ENCODE results near the gene GTPBP10. TPM values are rescaled to one million over a fixed set of nuclear protein-coding genes. Genes with fewer than 3 reads are reported as not detected.
A peak's percentile ranks its signal among the peaks of the same experiment; 100 is the strongest.
"Not testable (repeated sequence)": the region's sequence is repeated elsewhere in the genome, so short reads cannot be mapped to it uniquely, and the experiment has no call there.

Gene GTPBP10
- total RNA-seq, 5 donors from 2014 or later (not counting 1 experiment from before 2014, with no cell fraction given) = 18.4 to 31.8 (median 29.7) TPM

- 93% methylated on average over 3 of the region's 4 CpGs for WGBS (ENCODE audit: insufficient coverage)
- H3K9me3 Mint-ChIP-seq = no peaks in the 10 kb centered on the region
- H3K27ac Mint-ChIP-seq = no peak overlapping the region
- ATAC-seq (replicated peaks in 1 of 4) (no peak), DNase-seq (no peak)
- H3K27me3 Mint-ChIP-seq = no peaks in the 10 kb centered on the region
- H3K27ac ChIP-seq (ENCODE audit: low read length) = no peak overlapping the region
- ChIA-PET POLR2A (no interaction called here), CTCF (no interaction called here)
- H3K4me1 ChIP-seq (ENCODE audit: control insufficient read depth in 1 of 2, extremely low read depth in 1 of 2, insufficient read depth in 2 of 2, low read length in 2 of 2) = peaks cover 13 to 19% of the 10 kb centered on the region in 2 experiments
- H3K4me1 Mint-ChIP-seq = peaks cover 64 to 74% (median 69%) of the 10 kb centered on the region in 3 donors
- peaks cover 0 to 7% of the 10 kb centered on the region in 2 donors for H3K36me3 ChIP-seq (ENCODE audit: control insufficient read depth in 2 of 2, extremely low read depth in 1 of 2, insufficient read depth in 1 of 2, low read length in 1 of 2)
- no peak overlapping the region for H3K4me3 ChIP-seq (ENCODE audit: control insufficient read depth in 1 of 2, extremely low read depth in 1 of 2, low read length in 1 of 2)
- no peak overlapping the region for H3K4me3 Mint-ChIP-seq
- H3K36me3 Mint-ChIP-seq = peaks cover 40% of the 10 kb centered on the region
- H3K9me3 ChIP-seq = no peaks in the 10 kb centered on the region
- no peaks in the 10 kb centered on the region for H3K27me3 ChIP-seq (replicated peaks in 1 of 2; ENCODE audit: control insufficient read depth in 2 of 2, extremely low read depth in 1 of 2, insufficient read depth in 2 of 2, low read length in 1 of 2)
These were observed 2.8 kb downstream of the GTPBP10 start for GRCh38 chr7:90349305-90349704.

GRCh38 chr7:90350032-90350431, 3.5 kb downstream of the GTPBP10 start:
- H3K4me1 ChIP-seq (ENCODE audit: control insufficient read depth in 1 of 2, extremely low read depth in 1 of 2, insufficient read depth in 2 of 2, low read length in 2 of 2) = peaks cover 13 to 18% of the 10 kb centered on the region in 2 experiments
- H3K27ac Mint-ChIP-seq; H3K4me3 ChIP-seq (ENCODE audit: control insufficient read depth in 1 of 2, extremely low read depth in 1 of 2, low read length in 1 of 2); H3K9me3 Mint-ChIP-seq; CTCF ChIA-PET; H3K27me3 ChIP-seq (replicated peaks in 1 of 2; ENCODE audit: control insufficient read depth in 2 of 2, extremely low read depth in 1 of 2, insufficient read depth in 2 of 2, low read length in 1 of 2); ATAC-seq (replicated peaks in 1 of 4); POLR2A ChIA-PET; DNase-seq; H3K27me3 Mint-ChIP-seq; H3K36me3 ChIP-seq (ENCODE audit: control insufficient read depth in 2 of 2, extremely low read depth in 1 of 2, insufficient read depth in 1 of 2, low read length in 1 of 2); H3K9me3 ChIP-seq; H3K27ac ChIP-seq (ENCODE audit: low read length): not testable (repeated sequence)
- H3K36me3 Mint-ChIP-seq = peaks cover 43% of the 10 kb centered on the region
- peak overlapping the region in 1 of 3 donors; percentile 24 for H3K4me3 Mint-ChIP-seq
- peaks cover 62 to 70% (median 67%) of the 10 kb centered on the region in 3 donors for H3K4me1 Mint-ChIP-seq
- WGBS (ENCODE audit: insufficient coverage) = no CpG with 5 or more reads among the region's 3 CpGs

- DNase-seq = no peak
- Histone ChIP-seq H3K4me1 (ENCODE audit: control insufficient read depth in 1 of 2, extremely low read depth in 1 of 2, insufficient read depth in 2 of 2, low read length in 2 of 2) (peaks cover 5 to 7% of the 10 kb centered on the region in 2 experiments), H3K4me3 (ENCODE audit: control insufficient read depth in 1 of 2, extremely low read depth in 1 of 2, low read length in 1 of 2) (no peak overlapping the region), H3K9me3 (no peaks in the 10 kb centered on the region), H3K27ac (ENCODE audit: low read length) (no peak overlapping the region), H3K27me3 (replicated peaks in 1 of 2; ENCODE audit: control insufficient read depth in 2 of 2, extremely low read depth in 1 of 2, insufficient read depth in 2 of 2, low read length in 1 of 2) (no peaks in the 10 kb centered on the region), H3K36me3 (ENCODE audit: control insufficient read depth in 2 of 2, extremely low read depth in 1 of 2, insufficient read depth in 1 of 2, low read length in 1 of 2) (peaks cover 0 to 21% of the 10 kb centered on the region in 2 donors)
- CTCF ChIA-PET = interaction anchor here in 1 of 2 donors (0.6 kb wide), 1 partner anchor 194 kb away, joined by 5 read pairs; no protein-coding TSS in a partner anchor
- H3K9me3 Mint-ChIP-seq = peaks cover 0 to 6% (median 5%) of the 10 kb centered on the region in 3 donors
- no peak for ATAC-seq (replicated peaks in 1 of 4)
- H3K27me3 Mint-ChIP-seq = no peaks in the 10 kb centered on the region
- H3K4me1 Mint-ChIP-seq = peaks cover 51 to 61% (median 55%) of the 10 kb centered on the region in 3 donors
- peak overlapping the region in 1 of 2 donors; percentile 7 for H3K27ac Mint-ChIP-seq
- POLR2A ChIA-PET = no interaction called here
- peak overlapping the region in 1 of 3 donors; percentile 0 for H3K4me3 Mint-ChIP-seq
- H3K36me3 Mint-ChIP-seq = peaks cover 61% of the 10 kb centered on the region
These were observed 5.5 kb downstream of the GTPBP10 start for GRCh38 chr7:90351987-90352386.

GRCh38 chr7:90383422-90383821, 36.9 kb downstream of the GTPBP10 start:
- Mint-ChIP-seq H3K4me3 (no peak overlapping the region), H3K9me3 (no peaks in the 10 kb centered on the region), H3K27ac (no peak overlapping the region), H3K4me1 (no peaks in the 10 kb centered on the region), H3K36me3 (peaks cover 66% of the 10 kb centered on the region), H3K27me3 (no peaks in the 10 kb centered on the region)
- CTCF ChIA-PET = no interaction called here
- Histone ChIP-seq H3K27me3 (replicated peaks in 1 of 2; ENCODE audit: control insufficient read depth in 2 of 2, extremely low read depth in 1 of 2, insufficient read depth in 2 of 2, low read length in 1 of 2) (no peaks in the 10 kb centered on the region), H3K4me1 (ENCODE audit: control insufficient read depth in 1 of 2, extremely low read depth in 1 of 2, insufficient read depth in 2 of 2, low read length in 2 of 2) (no peaks in the 10 kb centered on the region), H3K36me3 (ENCODE audit: control insufficient read depth in 2 of 2, extremely low read depth in 1 of 2, insufficient read depth in 1 of 2, low read length in 1 of 2) (peaks cover 8 to 64% of the 10 kb centered on the region in 2 donors), H3K4me3 (ENCODE audit: control insufficient read depth in 1 of 2, extremely low read depth in 1 of 2, low read length in 1 of 2) (no peak overlapping the region), H3K9me3 (no peaks in the 10 kb centered on the region), H3K27ac (ENCODE audit: low read length) (no peak overlapping the region)
- POLR2A ChIA-PET = interaction anchor here (0.5 kb wide), 2 partner anchors 16 to 139 kb away, joined by 3 to 6 read pairs; no protein-coding TSS in a partner anchor
- ATAC-seq (replicated peaks in 1 of 4) (no peak), DNase-seq (no peak)
- WGBS (ENCODE audit: insufficient coverage) = no CpG with 5 or more reads among the region's 1 CpG

GRCh38 chr7:90383861-90384260, 37.3 kb downstream of the GTPBP10 start:
- H3K36me3 Mint-ChIP-seq = peaks cover 64% of the 10 kb centered on the region
- H3K27ac ChIP-seq (ENCODE audit: low read length) = no peak overlapping the region
- POLR2A ChIA-PET = interaction anchor here in 1 of 2 donors (0.5 kb wide), 1 partner anchor 16 kb away, joined by 3 read pairs; no protein-coding TSS in a partner anchor
- H3K4me1 ChIP-seq (ENCODE audit: control insufficient read depth in 1 of 2, extremely low read depth in 1 of 2, insufficient read depth in 2 of 2, low read length in 2 of 2) = no peaks in the 10 kb centered on the region
- ATAC-seq (replicated peaks in 1 of 4) = no peak
- H3K9me3 ChIP-seq = no peaks in the 10 kb centered on the region
- no peaks in the 10 kb centered on the region for H3K9me3 Mint-ChIP-seq
- no peak for DNase-seq
- no peaks in the 10 kb centered on the region for H3K4me1 Mint-ChIP-seq
- peaks cover 8 to 61% of the 10 kb centered on the region in 2 donors for H3K36me3 ChIP-seq (ENCODE audit: control insufficient read depth in 2 of 2, extremely low read depth in 1 of 2, insufficient read depth in 1 of 2, low read length in 1 of 2)
- no peak overlapping the region for H3K27ac Mint-ChIP-seq
- CTCF ChIA-PET = no interaction called here
- no peak overlapping the region for H3K4me3 ChIP-seq (ENCODE audit: control insufficient read depth in 1 of 2, extremely low read depth in 1 of 2, low read length in 1 of 2)
- H3K27me3 Mint-ChIP-seq = no peaks in the 10 kb centered on the region
- no peak overlapping the region for H3K4me3 Mint-ChIP-seq
- 90% methylated on average over 2 of the region's 3 CpGs for whole genome bisulfite sequencing (ENCODE audit: insufficient coverage)
- H3K27me3 ChIP-seq (replicated peaks in 1 of 2; ENCODE audit: control insufficient read depth in 2 of 2, extremely low read depth in 1 of 2, insufficient read depth in 2 of 2, low read length in 1 of 2) = no peaks in the 10 kb centered on the region

GRCh38 chr7:90384433-90384832, 37.9 kb downstream of the GTPBP10 start:
- no peak for DNase-seq
- POLR2A ChIA-PET = no interaction called here
- ATAC-seq (replicated peaks in 1 of 4) = no peak
- no peak overlapping the region for H3K4me3 Mint-ChIP-seq
- Histone ChIP-seq H3K9me3 (no peaks in the 10 kb centered on the region), H3K4me1 (ENCODE audit: control insufficient read depth in 1 of 2, extremely low read depth in 1 of 2, insufficient read depth in 2 of 2, low read length in 2 of 2) (no peaks in the 10 kb centered on the region), H3K27ac (ENCODE audit: low read length) (no peak overlapping the region), H3K36me3 (ENCODE audit: control insufficient read depth in 2 of 2, extremely low read depth in 1 of 2, insufficient read depth in 1 of 2, low read length in 1 of 2) (peaks cover 3 to 55% of the 10 kb centered on the region in 2 donors), H3K27me3 (replicated peaks in 1 of 2; ENCODE audit: control insufficient read depth in 2 of 2, extremely low read depth in 1 of 2, insufficient read depth in 2 of 2, low read length in 1 of 2) (no peaks in the 10 kb centered on the region), H3K4me3 (ENCODE audit: control insufficient read depth in 1 of 2, extremely low read depth in 1 of 2, low read length in 1 of 2) (no peak overlapping the region)
- CTCF ChIA-PET = no interaction called here
- peaks cover 61% of the 10 kb centered on the region for H3K36me3 Mint-ChIP-seq
- no peak overlapping the region for H3K27ac Mint-ChIP-seq
- no peaks in the 10 kb centered on the region for H3K27me3 Mint-ChIP-seq
- H3K4me1 Mint-ChIP-seq = no peaks in the 10 kb centered on the region
- no peaks in the 10 kb centered on the region for H3K9me3 Mint-ChIP-seq

Measured in T-cell (primary cell).